NCI-H1694 (cell line): Measurements from ENCODE around the gene RALY.

Source experiments
- DNase-seq: peaks from one replicate; lab custom pipeline; 2025; lab: John Stamatoyannopoulos, UW

RALY gene

GRCh38 chr20:33986560-33987216, 7.0 kb upstream of the RALY start:
- DNase-seq: no peak

GRCh38 chr20:33990075-33990474, 3.6 kb upstream of the RALY start:
- no peak for DNase-seq

GRCh38 chr20:33991502-33991901, 2.2 kb upstream of the RALY start:
- DNase-seq: no peak

DNA sequence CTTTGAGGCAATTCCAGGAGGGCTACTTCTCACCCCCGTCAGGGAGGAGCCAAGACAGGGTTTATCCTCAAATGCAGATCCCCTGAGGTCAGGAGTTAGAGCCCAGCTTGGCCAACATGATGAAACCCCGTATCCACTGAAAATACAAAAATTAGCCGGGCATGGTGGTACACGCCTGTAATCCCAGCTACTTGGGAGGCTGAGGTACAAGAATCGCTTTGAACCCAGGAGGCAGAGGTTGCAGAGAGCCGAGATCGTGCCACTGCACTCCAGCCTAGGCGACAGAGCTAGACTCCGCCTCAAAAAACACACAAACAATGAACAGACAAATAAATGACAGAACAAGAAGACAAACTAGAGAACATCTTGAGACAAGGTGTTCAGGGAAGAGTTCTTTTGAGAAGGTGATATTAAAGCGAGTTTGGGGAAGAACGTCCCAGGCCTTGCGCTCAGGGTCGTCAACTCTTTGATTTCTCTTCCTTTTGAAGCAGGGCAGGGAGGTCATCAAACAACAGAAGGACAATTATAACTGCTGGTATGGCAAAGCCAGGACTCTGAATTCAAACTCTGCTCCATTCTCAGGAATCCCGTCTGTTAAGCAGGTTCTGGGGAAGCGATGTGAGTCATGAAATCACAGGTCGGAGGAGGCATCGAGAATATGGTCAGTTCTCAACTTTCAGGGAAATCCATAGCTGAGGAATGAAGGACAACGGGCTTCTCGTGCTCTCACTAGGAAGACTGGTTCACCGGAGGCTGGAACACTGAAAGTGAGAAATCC, 1.4 kb upstream of the RALY start:
- DNase-seq: no peak

DNA sequence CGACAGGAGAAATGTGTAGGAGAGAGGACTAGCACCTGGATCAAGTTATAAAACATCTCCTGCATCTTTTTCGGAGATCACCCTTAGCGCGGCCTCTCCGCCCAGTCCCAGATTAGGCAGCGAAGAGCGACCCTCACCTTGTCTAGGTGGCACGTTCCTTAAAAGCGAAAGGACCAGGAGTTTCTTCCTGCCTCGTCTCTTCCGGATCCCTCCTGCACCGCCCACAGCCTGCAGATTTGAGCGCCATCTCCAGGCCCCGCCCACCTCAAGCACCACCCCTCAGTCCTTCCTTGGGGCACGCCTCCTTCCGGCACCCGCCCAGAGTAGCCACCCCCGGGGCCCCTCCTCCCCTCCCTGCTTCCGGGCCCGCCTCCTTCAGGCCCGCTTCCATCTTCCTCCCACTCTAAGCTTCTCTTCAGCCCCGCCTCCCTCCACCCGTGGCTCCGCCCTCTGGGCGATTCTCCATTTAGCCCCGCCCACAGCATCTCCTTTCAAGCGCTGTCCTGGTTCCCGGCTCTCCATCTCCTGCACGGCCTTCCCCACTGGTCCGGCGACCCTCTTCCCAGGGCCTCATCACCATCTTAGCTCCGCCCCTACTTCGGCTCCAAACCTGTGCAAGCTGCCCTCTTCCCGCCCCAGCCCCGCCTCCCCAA, 662 bp upstream of the RALY start:
- peak; percentile 95 for DNase-seq

DNA sequence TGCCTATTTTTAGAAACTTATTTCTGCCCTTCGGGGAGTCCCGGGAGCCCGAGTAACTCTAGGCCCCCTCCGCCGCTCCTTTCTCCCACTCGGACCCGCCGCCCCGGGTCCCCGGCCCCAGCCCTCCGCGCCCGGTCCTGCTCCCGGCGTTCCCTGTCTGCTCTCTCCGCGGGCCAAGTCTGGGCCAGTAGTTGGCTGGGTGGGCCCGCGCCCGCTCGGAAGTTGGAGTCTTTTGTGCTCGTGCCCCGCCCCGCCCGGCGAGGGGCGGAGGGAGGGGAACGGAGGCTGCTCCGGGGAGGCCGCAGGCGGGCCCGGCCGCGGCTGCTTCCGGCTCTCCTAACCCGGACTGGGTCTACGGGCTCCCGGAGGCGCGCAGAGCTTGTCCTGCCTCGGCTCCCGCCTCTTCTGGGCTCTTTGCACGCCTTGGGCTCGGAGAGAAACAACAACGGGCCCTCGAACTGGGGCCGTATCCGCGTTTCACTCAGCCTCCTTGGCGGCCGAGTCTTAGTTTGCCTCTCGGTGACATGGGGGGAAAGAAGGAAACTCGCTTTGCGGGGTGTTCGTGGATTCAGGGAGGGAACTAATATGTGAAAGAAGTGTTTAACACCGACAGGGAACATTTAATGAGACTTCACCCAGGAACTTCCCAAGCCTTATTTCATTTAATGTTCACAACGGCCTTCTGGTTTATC, 657 bp downstream of the RALY start:
- DNase-seq: peak; percentile 25

- no peak for DNase-seq
Observed at GRCh38 chr20:33995053-33995831, 1.5 kb downstream of the RALY start.

GRCh38 chr20:33999025-33999649, 5.4 kb downstream of the RALY start:
- no peak for DNase-seq

- DNase-seq: no peak
Observed at GRCh38 chr20:34001378-34001777, 7.7 kb downstream of the RALY start.

- DNase-seq: no peak
Observed at GRCh38 chr20:34004227-34004626, 10.5 kb downstream of the RALY start.

- no peak for DNase-seq
Observed at GRCh38 chr20:34004790-34005457, 11.2 kb downstream of the RALY start.

- no peak for DNase-seq
Observed at GRCh38 chr20:34006619-34007018, 12.9 kb downstream of the RALY start.

- DNase-seq: no peak
Observed at GRCh38 chr20:34008477-34008876, 14.8 kb downstream of the RALY start.

DNA sequence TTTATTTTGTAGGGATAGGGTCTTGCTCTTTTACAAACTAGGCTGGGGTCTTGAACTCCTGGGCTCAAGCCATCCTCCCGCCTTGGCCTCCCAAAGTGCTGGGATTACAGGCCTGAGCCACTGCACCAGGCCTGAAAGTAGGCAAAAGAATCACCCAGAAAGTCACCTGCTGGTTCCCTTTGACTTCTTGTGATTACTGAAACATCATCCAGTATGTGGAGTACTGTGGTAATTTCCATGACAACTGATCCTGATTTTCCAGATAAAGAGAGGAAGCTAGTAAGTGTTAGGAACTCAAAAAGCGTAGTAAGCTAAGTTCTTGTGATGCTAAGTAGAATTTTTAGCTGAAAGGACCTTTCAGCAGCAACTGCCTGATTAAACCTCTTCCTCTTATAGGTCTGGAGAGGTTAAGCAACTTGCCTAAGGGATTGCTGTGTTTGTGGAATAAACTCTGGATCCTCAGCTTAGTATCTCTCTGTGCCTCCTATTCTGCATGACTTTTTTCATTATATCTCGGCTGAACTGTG, 16.8 kb downstream of the RALY start:
- DNase-seq: no peak

GRCh38 chr20:34011275-34011674, 17.6 kb downstream of the RALY start:
- no peak for DNase-seq

DNA sequence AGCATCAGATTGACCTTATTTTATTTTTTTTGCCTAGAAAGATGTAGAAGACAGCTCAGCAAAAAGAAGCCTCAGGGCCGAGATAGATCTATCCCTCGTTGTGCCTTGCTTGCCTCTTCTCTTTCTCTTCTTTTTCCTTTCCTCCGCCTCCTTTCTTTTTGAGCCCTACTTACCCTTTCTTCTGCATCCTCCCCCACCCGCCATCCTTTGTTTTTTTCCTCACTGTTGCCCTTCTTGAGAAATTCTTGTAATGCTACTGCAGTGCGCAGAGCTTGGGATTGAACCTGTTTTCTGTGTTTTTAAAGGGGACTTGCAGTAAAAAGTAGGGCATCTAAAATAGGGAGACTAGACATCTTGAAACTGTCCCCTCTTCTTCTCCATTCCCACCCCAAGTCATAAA, 18.6 kb downstream of the RALY start:
- DNase-seq: no peak

- no peak for DNase-seq
Observed at GRCh38 chr20:34012735-34013134, 19.0 kb downstream of the RALY start.

- DNase-seq: no peak
Observed at GRCh38 chr20:34013554-34013953, 19.8 kb downstream of the RALY start.

DNA sequence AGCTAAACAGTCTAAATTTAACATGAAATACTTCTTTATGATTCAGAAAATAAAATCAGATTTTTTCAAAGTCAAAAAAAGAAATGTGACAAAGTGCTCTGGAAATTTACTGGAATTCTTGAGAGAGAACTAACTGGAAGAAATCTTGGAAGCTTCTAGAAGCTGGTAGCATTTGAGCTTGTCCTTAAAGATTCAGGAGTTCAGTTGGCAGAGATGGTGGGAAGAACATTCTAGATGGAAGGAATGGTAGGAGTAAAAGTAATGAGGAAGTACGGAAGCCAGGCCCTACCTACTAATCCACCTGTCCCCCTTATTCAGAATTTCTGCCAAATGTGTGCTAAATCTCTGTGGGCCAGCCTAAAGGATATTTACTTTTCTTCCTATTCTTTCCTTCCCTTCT, 21.2 kb downstream of the RALY start:
- DNase-seq: no peak
